Colonic mucosa (tissue), 4 donors: ENCODE data around the gene RPS6KA3. TPM values are rescaled to one million over a fixed set of nuclear protein-coding genes. Genes with fewer than 3 reads are reported as not detected.

Source experiments
- DNase-seq: peaks from one replicate; pipeline ENCODE4 v3.0.0-alpha.2; 2020
- H3K27ac ChIP-seq: fragments of 200-600 bp; one replicate; pipeline ENCODE4 v1.8.0; 2021
- H3K27me3 ChIP-seq: fragments of 200-600 bp; one replicate; pipeline ENCODE4 v1.8.0; 2021
- H3K36me3 ChIP-seq: fragments of 200-600 bp; one replicate; pipeline ENCODE4 v1.8.0; 2021
- H3K4me1 ChIP-seq: fragments of 200-600 bp; one replicate; pipeline ENCODE4 v1.8.0; 2021; ENCODE audit warnings: mild to moderate bottlenecking
- H3K4me3 ChIP-seq: fragments of 200-600 bp; one replicate; pipeline ENCODE4 v1.8.0; 2021
- H3K9ac ChIP-seq, 2 donors: one replicate each; pipeline ENCODE4 v1.7.0; 2013; ENCODE audit warnings: control low read depth in 2 of 2, low read depth in 2 of 2, low read length in 2 of 2
- H3K9me3 ChIP-seq: fragments of 200-600 bp; one replicate; pipeline ENCODE4 v1.8.0; 2021
- CTCF ChIP-seq: fragments of 200-600 bp; IDR thresholded peaks from one replicate; pipeline ENCODE4 v1.8.0; 2022; ENCODE audit warnings: antibody characterized with exemption, mild to moderate bottlenecking
- intact Hi-C: fragments of 100-400 bp; cut with DNase I; formaldehyde crosslinking; loops from one replicate; pipeline ENCODE4 v1.14.1; 2022
- total RNA-seq, 2 donors: library from RNA; stranded (reverse); fragmentation: NEBNext Ultra II Directional in 1 of 2; extraction: Animal tissue kit (Norgen Biotek cat#: 25700) in 1 of 2; gene quantifications; one replicate each; pipeline ENCODE4 v1.2.1, GENCODE V29; 2021
- donor health status: healthy.
- donor health status: DM: no; HTN: no; CAD: no.
- donor health status: DM: no; HTN: no; CAD: no.

The RPS6KA3 gene
- total RNA-seq, 2 donors from 2014 or later, result 77.0 to 110 TPM

GRCh38 chrX:20218836-20219505 is 47.7 kb downstream of the RPS6KA3 start:
- Histone ChIP-seq H3K4me1 (no peaks in the 10 kb centered on the region), H3K9ac (no peak overlapping the region), H3K27me3 (no peaks in the 10 kb centered on the region), H3K36me3 (no peaks in the 10 kb centered on the region), H3K9me3 (no peaks in the 10 kb centered on the region), H3K4me3 (no peak overlapping the region), H3K27ac (no peak overlapping the region)
- peak; percentile 25 for DNase-seq
- intact Hi-C loops, result no loop called here
- TF ChIP-seq CTCF, result no peak

GRCh38 chrX:20217906-20218305 is 48.8 kb downstream of the RPS6KA3 start:
- no peaks in the 10 kb centered on the region for H3K36me3 ChIP-seq
- H3K9me3 ChIP-seq, result no peaks in the 10 kb centered on the region
- no peak overlapping the region for H3K9ac ChIP-seq
- intact Hi-C loops, result no loop called here
- no peaks in the 10 kb centered on the region for H3K27me3 ChIP-seq
- no peak overlapping the region for H3K4me3 ChIP-seq
- DNase-seq, result no peak
- H3K27ac ChIP-seq, result no peak overlapping the region
- TF ChIP-seq CTCF, result no peak
- H3K4me1 ChIP-seq, result no peaks in the 10 kb centered on the region

GRCh38 chrX:20217271-20217670 is 49.4 kb downstream of the RPS6KA3 start:
- no peak for TF ChIP-seq CTCF
- H3K36me3 ChIP-seq, result no peaks in the 10 kb centered on the region
- H3K9me3 ChIP-seq, result no peaks in the 10 kb centered on the region
- H3K27me3 ChIP-seq, result no peaks in the 10 kb centered on the region
- H3K4me3 ChIP-seq, result no peak overlapping the region
- DNase-seq, result no peak
- H3K9ac ChIP-seq, result no peak overlapping the region
- no peak overlapping the region for H3K27ac ChIP-seq
- intact Hi-C loops, result no loop called here
- no peaks in the 10 kb centered on the region for H3K4me1 ChIP-seq

- no peak for TF ChIP-seq CTCF
- H3K9me3 ChIP-seq, result no peaks in the 10 kb centered on the region
- H3K4me3 ChIP-seq, result no peak overlapping the region
- H3K27ac ChIP-seq, result no peak overlapping the region
- H3K9ac ChIP-seq, result no peak overlapping the region
- intact Hi-C loops, result no loop called here
- no peaks in the 10 kb centered on the region for H3K4me1 ChIP-seq
- DNase-seq, result no peak
- H3K27me3 ChIP-seq, result no peaks in the 10 kb centered on the region
- no peaks in the 10 kb centered on the region for H3K36me3 ChIP-seq
These were observed 51.1 kb downstream of the RPS6KA3 start for GRCh38 chrX:20215565-20215964.

GRCh38 chrX:20212486-20213089 is 54.1 kb downstream of the RPS6KA3 start:
- H3K36me3 ChIP-seq, result no peaks in the 10 kb centered on the region
- intact Hi-C loops, result no loop called here
- H3K9me3 ChIP-seq, result no peaks in the 10 kb centered on the region
- H3K27me3 ChIP-seq, result no peaks in the 10 kb centered on the region
- no peaks in the 10 kb centered on the region for H3K4me1 ChIP-seq
- H3K27ac ChIP-seq, result no peak overlapping the region
- no peak for DNase-seq
- no peak overlapping the region for H3K4me3 ChIP-seq
- no peak for TF ChIP-seq CTCF
- H3K9ac ChIP-seq, result no peak overlapping the region
